ENCODE measurements around the gene OSBPL5.

OSBPL5 gene

DNA sequence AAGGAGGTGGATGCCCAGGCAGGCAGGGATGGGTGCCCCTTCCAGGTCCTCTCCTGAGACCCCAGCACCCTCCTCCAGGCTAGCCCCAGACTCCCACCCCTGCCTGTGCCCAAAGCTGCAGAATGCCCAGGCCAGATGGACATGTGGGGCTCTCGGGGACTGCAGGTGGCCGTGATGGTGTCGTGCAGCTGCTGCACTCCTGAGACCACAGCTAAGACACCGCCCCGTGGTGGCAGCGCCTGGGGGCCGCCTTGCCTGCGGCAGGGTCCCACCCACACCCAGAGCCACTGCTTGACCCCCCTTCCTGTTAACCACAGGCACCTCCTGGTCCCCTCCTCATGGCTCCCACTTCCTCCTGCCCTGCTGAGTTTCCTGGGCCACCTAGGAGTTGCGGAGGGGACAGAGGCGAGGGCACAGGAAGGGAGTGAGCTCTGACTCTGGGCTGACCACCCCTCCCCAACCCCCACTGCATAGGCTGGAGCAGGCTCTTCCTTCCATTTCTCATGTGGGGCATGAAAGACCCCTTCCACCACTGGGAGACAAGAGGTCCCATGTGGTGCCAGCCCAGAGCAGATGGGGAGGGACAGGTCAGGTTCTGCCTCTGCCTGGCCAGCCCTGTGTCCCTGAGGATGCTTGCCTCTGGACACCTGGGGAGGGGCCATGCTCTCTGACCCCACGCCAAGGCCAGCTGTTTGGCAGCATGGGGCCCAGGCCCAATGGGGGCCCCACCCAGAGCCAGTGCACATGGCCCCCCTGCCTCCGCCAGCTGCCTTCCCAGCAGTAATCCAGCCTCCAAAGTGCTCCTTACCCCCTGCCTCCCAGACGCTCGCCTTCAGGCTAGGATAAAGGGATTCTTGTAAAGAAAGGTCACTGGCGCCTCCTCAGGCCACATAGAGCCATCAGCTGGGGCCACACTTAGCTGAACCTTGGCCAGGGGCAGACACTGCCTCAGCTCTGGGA, 29.3 kb downstream of the OSBPL5 start:
- Histone ChIP-seq H3K23ac (ENCODE audit: low read length) (no peak overlapping the region), H2AFZ (ENCODE audit: insufficient read depth, low read length, poor library complexity) (no peak overlapping the region), H3K14ac (ENCODE audit: low read length) (no peak overlapping the region), H3K4me3 (ENCODE audit: low read depth, low read length) (no peak overlapping the region), H2BK12ac (ENCODE audit: low read length) (no peak overlapping the region), H3K4me2 (ENCODE audit: low read length) (no peak overlapping the region), H4K8ac (ENCODE audit: low read depth, low read length) (no peak overlapping the region), H3K79me2 (ENCODE audit: control insufficient read depth, insufficient read depth, low read length, poor library complexity) (no peaks in the 10 kb centered on the region), H2BK5ac (ENCODE audit: low read depth, low read length, poor library complexity) (no peak overlapping the region), H3K9me3 (ENCODE audit: insufficient read depth, low read depth, low read length) (peaks cover 2% of the 10 kb centered on the region), H3K18ac (ENCODE audit: low read length) (no peak overlapping the region), H3K4me1 (ENCODE audit: control insufficient read depth in 1 of 2, insufficient read depth in 2 of 2, low read length in 2 of 2) (peaks cover 4 to 21% of the 10 kb centered on the region in 2 experiments), H2BK120ac (ENCODE audit: insufficient read depth, low read length, poor library complexity) (no peak overlapping the region), H3K9ac (ENCODE audit: low read length) (no peak overlapping the region), H3K27ac (ENCODE audit: low read depth, low read length) (no peak overlapping the region), H3K4ac (ENCODE audit: low read depth, low read length) (no peak overlapping the region), H2AK5ac (ENCODE audit: low read length) (no peak overlapping the region), H3K27me3 (ENCODE audit: insufficient read depth, low read length) (no peaks in the 10 kb centered on the region), H4K12ac (ENCODE audit: low read depth, low read length) (no peak overlapping the region), H3K79me1 (ENCODE audit: low read length) (no peaks in the 10 kb centered on the region), H4K91ac (ENCODE audit: low read depth, low read length) (no peak overlapping the region), H3K36me3 (ENCODE audit: control insufficient read depth in 1 of 2, insufficient read depth in 2 of 2, low read length in 2 of 2) (peaks cover 3 to 8% of the 10 kb centered on the region in 2 experiments)
- DNase-seq: no peak
- no CpG with 5 or more reads among the region's 15 CpGs for WGBS (ENCODE audit: extremely low coverage, insufficient coverage, insufficient read length)

DNA sequence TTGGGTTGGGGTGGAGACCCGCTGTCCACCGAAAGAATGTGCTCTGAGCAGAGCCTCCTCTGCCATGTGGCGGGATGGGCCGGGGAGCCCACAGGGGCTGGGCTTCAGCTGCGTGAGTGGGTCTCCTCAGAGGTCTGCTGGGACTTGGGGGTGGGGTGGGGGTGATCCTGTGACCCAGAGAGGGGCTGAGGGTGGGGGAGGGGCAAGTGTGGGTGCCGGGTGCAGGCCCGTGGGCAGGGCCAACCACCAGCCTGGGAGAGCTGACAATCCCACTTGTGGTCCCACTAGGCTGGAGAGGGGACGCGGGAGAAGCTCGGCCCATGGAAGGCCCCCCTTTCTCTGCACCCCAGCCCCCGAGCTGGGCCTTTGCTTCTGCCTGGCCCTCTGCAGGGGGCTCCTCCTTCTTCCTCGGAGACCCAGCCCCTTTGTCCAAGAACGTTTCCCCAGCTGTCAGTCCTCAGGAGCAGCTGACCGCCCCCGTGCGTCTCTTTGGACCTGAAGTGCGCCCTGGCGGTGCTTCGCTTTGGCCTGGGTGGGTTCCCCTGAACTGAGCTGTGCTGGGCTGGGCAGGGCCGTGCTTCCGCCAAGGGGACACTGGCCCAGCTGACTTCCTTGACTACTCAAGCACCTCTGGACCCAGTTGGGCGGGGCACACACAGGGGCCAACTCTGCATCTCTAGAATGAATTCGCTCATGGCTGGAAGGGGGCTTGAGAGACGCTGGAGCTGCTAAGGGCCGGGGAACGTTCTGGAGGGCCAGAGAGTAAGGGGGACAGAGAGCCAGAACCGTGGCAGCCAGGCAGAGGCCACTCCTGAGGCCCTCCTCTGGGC, 30.2 kb downstream of the OSBPL5 start:
- no peak for DNase-seq
- Histone ChIP-seq H3K9me3 (ENCODE audit: insufficient read depth, low read depth, low read length) (peaks cover 2% of the 10 kb centered on the region), H3K4me1 (ENCODE audit: control insufficient read depth in 1 of 2, insufficient read depth in 2 of 2, low read length in 2 of 2) (peaks cover 4 to 21% of the 10 kb centered on the region in 2 experiments), H3K18ac (ENCODE audit: low read length) (no peak overlapping the region), H2BK5ac (ENCODE audit: low read depth, low read length, poor library complexity) (no peak overlapping the region), H2BK12ac (ENCODE audit: low read length) (no peak overlapping the region), H3K27me3 (ENCODE audit: insufficient read depth, low read length) (no peaks in the 10 kb centered on the region), H3K23ac (ENCODE audit: low read length) (no peak overlapping the region), H4K91ac (ENCODE audit: low read depth, low read length) (no peak overlapping the region), H3K4me3 (ENCODE audit: low read depth, low read length) (no peak overlapping the region), H3K79me2 (ENCODE audit: control insufficient read depth, insufficient read depth, low read length, poor library complexity) (no peaks in the 10 kb centered on the region), H4K8ac (ENCODE audit: low read depth, low read length) (no peak overlapping the region), H2AFZ (ENCODE audit: insufficient read depth, low read length, poor library complexity) (no peak overlapping the region), H3K36me3 (ENCODE audit: control insufficient read depth in 1 of 2, insufficient read depth in 2 of 2, low read length in 2 of 2) (peaks cover 3 to 8% of the 10 kb centered on the region in 2 experiments), H3K79me1 (ENCODE audit: low read length) (no peaks in the 10 kb centered on the region), H3K14ac (ENCODE audit: low read length) (no peak overlapping the region), H3K27ac (ENCODE audit: low read depth, low read length) (no peak overlapping the region), H3K4me2 (ENCODE audit: low read length) (no peak overlapping the region), H3K9ac (ENCODE audit: low read length) (no peak overlapping the region), H4K12ac (ENCODE audit: low read depth, low read length) (no peak overlapping the region), H2BK120ac (ENCODE audit: insufficient read depth, low read length, poor library complexity) (no peak overlapping the region), H3K4ac (ENCODE audit: low read depth, low read length) (no peak overlapping the region), H2AK5ac (ENCODE audit: low read length) (no peak overlapping the region)
- no CpG with 5 or more reads among the region's 27 CpGs for WGBS (ENCODE audit: extremely low coverage, insufficient coverage, insufficient read length)

DNA sequence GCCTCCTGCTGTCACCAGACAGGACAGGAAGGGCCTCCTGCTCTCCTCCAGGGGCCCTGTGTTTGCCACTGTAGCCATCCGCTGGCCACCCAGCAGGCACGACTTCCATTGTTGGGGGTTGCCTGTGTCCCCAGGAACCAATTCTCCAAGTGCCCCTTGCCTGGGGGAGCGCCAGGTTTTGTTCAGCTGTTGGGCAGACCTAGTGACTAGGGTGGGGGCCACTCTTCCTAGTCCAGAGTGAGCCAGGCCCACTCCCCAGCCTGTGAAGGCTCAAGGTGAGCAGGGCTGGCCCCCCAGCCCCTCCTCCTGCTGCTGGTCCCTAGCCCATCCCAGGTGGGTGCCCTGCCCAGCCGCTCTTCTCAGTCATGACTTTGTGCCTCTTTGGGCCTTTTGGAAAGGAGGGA, 30.9 kb downstream of the OSBPL5 start:
- H3K4me1 ChIP-seq (ENCODE audit: control insufficient read depth in 1 of 2, insufficient read depth in 2 of 2, low read length in 2 of 2): peaks cover 4 to 21% of the 10 kb centered on the region in 2 experiments
- no CpG with 5 or more reads among the region's 4 CpGs for WGBS (ENCODE audit: extremely low coverage, insufficient coverage, insufficient read length)

DNA sequence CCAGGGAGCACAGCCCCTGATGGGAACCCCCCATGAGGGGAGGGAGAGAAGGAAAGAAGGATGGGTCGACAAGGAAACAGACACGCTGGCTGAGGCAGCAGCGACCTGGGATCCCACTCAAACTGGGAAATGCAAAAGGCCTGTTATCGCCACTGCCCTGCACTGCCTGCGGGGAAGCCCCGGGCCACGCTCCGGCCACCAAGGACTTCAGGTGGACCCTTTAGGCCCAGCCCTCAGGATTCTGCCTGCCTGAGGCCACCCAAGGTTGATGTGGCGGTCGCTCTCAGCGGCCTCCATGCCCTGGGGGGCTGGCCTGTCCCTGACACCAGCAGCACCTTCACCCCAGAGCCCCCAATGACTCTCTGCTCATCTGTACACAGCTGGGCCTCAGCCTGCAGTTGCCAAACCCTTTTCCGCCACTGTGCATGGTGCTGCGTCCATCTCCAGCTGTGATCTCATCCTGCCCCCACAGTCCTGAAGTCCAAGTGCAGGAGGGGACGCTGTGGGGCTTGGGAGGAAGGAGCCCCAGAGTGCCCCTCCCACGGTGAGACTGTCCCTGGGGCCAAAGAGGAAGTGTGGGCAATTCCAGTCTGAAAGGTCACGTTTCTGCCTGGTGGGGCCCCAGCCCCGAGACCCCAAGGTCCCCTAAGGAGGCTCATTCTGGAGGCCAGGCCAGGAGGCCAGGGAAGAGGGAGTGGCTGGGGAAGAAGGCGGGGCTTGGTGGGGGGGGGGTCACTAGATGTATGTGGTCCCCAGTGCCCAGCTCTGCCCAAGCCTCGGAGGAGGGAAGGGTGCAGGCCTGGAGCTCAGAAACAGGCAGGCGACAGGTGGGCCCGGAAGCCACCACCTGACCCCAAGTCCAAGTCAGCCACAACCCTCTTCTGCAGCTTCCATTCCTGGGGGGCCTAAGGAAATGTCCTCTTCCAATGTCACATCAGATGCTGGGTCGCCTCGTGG, 31.6 kb downstream of the OSBPL5 start:
- no peak overlapping the region for H3K4ac ChIP-seq (ENCODE audit: low read depth, low read length)

More for the DNA sequence above, 30.9 kb downstream of the OSBPL5 start:
- no peak for DNase-seq
- Histone ChIP-seq H3K9me3 (ENCODE audit: insufficient read depth, low read depth, low read length) (peaks cover 2% of the 10 kb centered on the region), H3K79me1 (ENCODE audit: low read length) (no peaks in the 10 kb centered on the region), H2AFZ (ENCODE audit: insufficient read depth, low read length, poor library complexity) (no peak overlapping the region), H3K4ac (ENCODE audit: low read depth, low read length) (no peak overlapping the region), H4K12ac (ENCODE audit: low read depth, low read length) (no peak overlapping the region), H2BK5ac (ENCODE audit: low read depth, low read length, poor library complexity) (no peak overlapping the region), H3K18ac (ENCODE audit: low read length) (no peak overlapping the region), H3K36me3 (ENCODE audit: control insufficient read depth in 1 of 2, insufficient read depth in 2 of 2, low read length in 2 of 2) (peaks cover 3 to 8% of the 10 kb centered on the region in 2 experiments), H2AK5ac (ENCODE audit: low read length) (no peak overlapping the region), H2BK120ac (ENCODE audit: insufficient read depth, low read length, poor library complexity) (no peak overlapping the region), H4K8ac (ENCODE audit: low read depth, low read length) (no peak overlapping the region), H3K9ac (ENCODE audit: low read length) (no peak overlapping the region), H3K27me3 (ENCODE audit: insufficient read depth, low read length) (no peaks in the 10 kb centered on the region), H3K23ac (ENCODE audit: low read length) (no peak overlapping the region), H3K14ac (ENCODE audit: low read length) (no peak overlapping the region), H3K27ac (ENCODE audit: low read depth, low read length) (no peak overlapping the region), H3K4me2 (ENCODE audit: low read length) (no peak overlapping the region), H3K4me3 (ENCODE audit: low read depth, low read length) (no peak overlapping the region), H3K79me2 (ENCODE audit: control insufficient read depth, insufficient read depth, low read length, poor library complexity) (no peaks in the 10 kb centered on the region), H4K91ac (ENCODE audit: low read depth, low read length) (no peak overlapping the region), H2BK12ac (ENCODE audit: low read length) (no peak overlapping the region)

More for the DNA sequence above, 31.6 kb downstream of the OSBPL5 start:
- Histone ChIP-seq H2BK120ac (ENCODE audit: insufficient read depth, low read length, poor library complexity) (no peak overlapping the region), H3K9ac (ENCODE audit: low read length) (no peak overlapping the region), H3K9me3 (ENCODE audit: insufficient read depth, low read depth, low read length) (peaks cover 2% of the 10 kb centered on the region), H2AFZ (ENCODE audit: insufficient read depth, low read length, poor library complexity) (no peak overlapping the region), H3K36me3 (ENCODE audit: control insufficient read depth in 1 of 2, insufficient read depth in 2 of 2, low read length in 2 of 2) (peaks cover 5 to 10% of the 10 kb centered on the region in 2 experiments), H3K23ac (ENCODE audit: low read length) (no peak overlapping the region), H2AK5ac (ENCODE audit: low read length) (no peak overlapping the region), H3K27ac (ENCODE audit: low read depth, low read length) (no peak overlapping the region), H3K4me3 (ENCODE audit: low read depth, low read length) (no peak overlapping the region), H4K91ac (ENCODE audit: low read depth, low read length) (no peak overlapping the region), H3K4me1 (ENCODE audit: control insufficient read depth in 1 of 2, insufficient read depth in 2 of 2, low read length in 2 of 2) (peaks cover 4 to 18% of the 10 kb centered on the region in 2 experiments), H3K4me2 (ENCODE audit: low read length) (no peak overlapping the region), H4K8ac (ENCODE audit: low read depth, low read length) (no peak overlapping the region), H3K79me1 (ENCODE audit: low read length) (no peaks in the 10 kb centered on the region), H2BK12ac (ENCODE audit: low read length) (no peak overlapping the region), H4K12ac (ENCODE audit: low read depth, low read length) (no peak overlapping the region), H3K18ac (ENCODE audit: low read length) (no peak overlapping the region), H3K27me3 (ENCODE audit: insufficient read depth, low read length) (no peaks in the 10 kb centered on the region), H2BK5ac (ENCODE audit: low read depth, low read length, poor library complexity) (no peak overlapping the region), H3K79me2 (ENCODE audit: control insufficient read depth, insufficient read depth, low read length, poor library complexity) (no peaks in the 10 kb centered on the region), H3K14ac (ENCODE audit: low read length) (no peak overlapping the region)
- WGBS (ENCODE audit: extremely low coverage, insufficient coverage, insufficient read length): no CpG with 5 or more reads among the region's 23 CpGs
- DNase-seq: peak; percentile 34 to 69
